GM12891 (cell line): ENCODE results near the gene OMD.

ENCODE experiments used
- POLR2A ChIP-seq: IDR thresholded peaks from 2 replicates; pipeline ENCODE4 v1.6.1; 2011; ENCODE audit warnings: low read depth, low read length, control low read depth
- TAF1 ChIP-seq: IDR thresholded peaks from 2 replicates; pipeline ENCODE4 v1.6.1; 2011; ENCODE audit warnings: low read depth, low read length, control low read depth

GRCh38 chr9:92380603-92381002 is 43.7 kb downstream of the OMD start:
- no peak for TF ChIP-seq POLR2A
- no peak for TF ChIP-seq TAF1
